ENCODE data around the gene PLXND1.

GRCh38 chr3:129594907-129595390 lies 11.5 kb downstream of the PLXND1 start:
- no peak for TF ChIP-seq CTCF (IDR thresholded peaks at IDR 0.05)
- no peak for TF ChIP-seq EP300 (IDR thresholded peaks at IDR 0.05)
